Measurements from ENCODE around the gene OIT3. TPM values are rescaled to one million over a fixed set of nuclear protein-coding genes. Genes with fewer than 3 reads are reported as not detected.

The OIT3 gene
- total and polyA plus RNA-seq, 2 of the 4 experiments (the other 2 are of a cell fraction), result not detected

DNA sequence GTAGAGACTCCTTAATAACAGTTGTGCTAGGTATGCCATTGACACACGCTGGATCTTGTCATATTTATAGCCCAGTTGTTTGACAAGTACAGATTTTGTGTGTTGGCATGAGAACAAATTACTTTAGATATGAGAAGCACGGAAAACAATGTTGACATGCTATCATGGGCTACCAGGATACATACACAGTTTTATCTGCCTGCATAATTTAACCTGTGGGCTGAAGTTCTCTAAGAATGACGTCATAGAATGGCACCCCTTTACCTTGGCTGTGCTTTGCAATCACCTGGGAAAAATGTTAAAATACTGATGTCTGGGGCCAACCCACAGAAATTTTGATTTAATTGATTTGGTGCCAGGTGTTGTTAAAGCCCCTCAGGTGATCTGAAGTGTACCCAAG is 58.2 kb downstream of the OIT3 start:
- H3K27ac ChIP-seq (ENCODE audit: insufficient read depth, low read length), result no peak overlapping the region
- no peak overlapping the region for H3K18ac ChIP-seq (ENCODE audit: low read depth, low read length)
- CTCF ChIA-PET, result no interaction called here
- no peak overlapping the region for H4K91ac ChIP-seq (ENCODE audit: insufficient read depth, low read depth, low read length)
- H3K14ac ChIP-seq (replicated peaks; ENCODE audit: low read depth, low read length), result no peak overlapping the region
- H3K4me1 ChIP-seq (ENCODE audit: control insufficient read depth, insufficient read depth, low read length), result no peaks in the 10 kb centered on the region
- H2BK20ac ChIP-seq (ENCODE audit: low read depth, low read length), result no peak overlapping the region
- in situ Hi-C loops (cut with MboI; ENCODE audit: low sequenced_read_pairs) (no loop called here), intact Hi-C loops (cut with micrococcal nuclease) (no loop called here), dilution Hi-C loops (cut with HindIII; ENCODE audit: low sequenced_read_pairs, unreplicated experiment) (no loop called here)
- TF ChIP-seq NFE2L2 (IDR thresholded peaks at IDR 0.05; ENCODE audit: low read depth, low read length), result no peak
- no peak for TF ChIP-seq CHD1 (IDR thresholded peaks at IDR 0.05; ENCODE audit: low read depth, low read length)
- TF ChIP-seq RFX5 (IDR thresholded peaks at IDR 0.05; ENCODE audit: low read depth, low read length), result no peak
- TF ChIP-seq, protein P1, sequence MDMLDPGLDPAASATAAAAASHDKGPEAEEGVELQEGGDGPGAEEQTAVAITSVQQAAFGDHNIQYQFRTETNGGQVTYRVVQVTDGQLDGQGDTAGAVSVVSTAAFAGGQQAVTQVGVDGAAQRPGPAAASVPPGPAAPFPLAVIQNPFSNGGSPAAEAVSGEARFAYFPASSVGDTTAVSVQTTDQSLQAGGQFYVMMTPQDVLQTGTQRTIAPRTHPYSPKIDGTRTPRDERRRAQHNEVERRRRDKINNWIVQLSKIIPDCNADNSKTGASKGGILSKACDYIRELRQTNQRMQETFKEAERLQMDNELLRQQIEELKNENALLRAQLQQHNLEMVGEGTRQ (IDR thresholded peaks at IDR 0.05; ENCODE audit: low read depth, low read length), result no peak
- no peak for TF ChIP-seq SMC3 (IDR thresholded peaks at IDR 0.05; ENCODE audit: low read depth, low read length)
- TF ChIP-seq POLR2A (IDR thresholded peaks at IDR 0.05; ENCODE audit: low read depth, low read length), result no peak
- no peak for TF ChIP-seq CEBPB (IDR thresholded peaks at IDR 0.05; ENCODE audit: low read depth, low read length)
- TF ChIP-seq MXI1 (IDR thresholded peaks at IDR 0.05; ENCODE audit: borderline replicate concordance, low read depth, low read length), result no peak
- TF ChIP-seq, protein P2, sequence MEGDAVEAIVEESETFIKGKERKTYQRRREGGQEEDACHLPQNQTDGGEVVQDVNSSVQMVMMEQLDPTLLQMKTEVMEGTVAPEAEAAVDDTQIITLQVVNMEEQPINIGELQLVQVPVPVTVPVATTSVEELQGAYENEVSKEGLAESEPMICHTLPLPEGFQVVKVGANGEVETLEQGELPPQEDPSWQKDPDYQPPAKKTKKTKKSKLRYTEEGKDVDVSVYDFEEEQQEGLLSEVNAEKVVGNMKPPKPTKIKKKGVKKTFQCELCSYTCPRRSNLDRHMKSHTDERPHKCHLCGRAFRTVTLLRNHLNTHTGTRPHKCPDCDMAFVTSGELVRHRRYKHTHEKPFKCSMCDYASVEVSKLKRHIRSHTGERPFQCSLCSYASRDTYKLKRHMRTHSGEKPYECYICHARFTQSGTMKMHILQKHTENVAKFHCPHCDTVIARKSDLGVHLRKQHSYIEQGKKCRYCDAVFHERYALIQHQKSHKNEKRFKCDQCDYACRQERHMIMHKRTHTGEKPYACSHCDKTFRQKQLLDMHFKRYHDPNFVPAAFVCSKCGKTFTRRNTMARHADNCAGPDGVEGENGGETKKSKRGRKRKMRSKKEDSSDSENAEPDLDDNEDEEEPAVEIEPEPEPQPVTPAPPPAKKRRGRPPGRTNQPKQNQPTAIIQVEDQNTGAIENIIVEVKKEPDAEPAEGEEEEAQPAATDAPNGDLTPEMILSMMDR (conservative IDR thresholded peaks at IDR 0.05; ENCODE audit: low read depth, low read length), result no peak
- TF ChIP-seq BHLHE40 (IDR thresholded peaks at IDR 0.05; ENCODE audit: low read depth, low read length), result no peak
- no peak for TF ChIP-seq MAZ (IDR thresholded peaks at IDR 0.05; ENCODE audit: borderline replicate concordance, low read depth, low read length)
- TF ChIP-seq RCOR1 (IDR thresholded peaks at IDR 0.05; ENCODE audit: insufficient replicate concordance, low read length), result no peak
- no peak for TF ChIP-seq RAD21 (IDR thresholded peaks at IDR 0.05; ENCODE audit: low read length)
- WGBS, 2 experiments (ENCODE audit: extremely low coverage in 2 of 2, insufficient read length in 1 of 2), result no CpG with 5 or more reads among the region's 3 CpGs
- BruUV-seq (replicated peaks), result no TSS peak
- no peak for ATAC-seq (ENCODE audit: low read depth)
- H3K9ac ChIP-seq (ENCODE audit: low read depth, low read length), result no peak overlapping the region
- no peak overlapping the region for H3K56ac ChIP-seq (ENCODE audit: extremely low read depth, insufficient read depth, low read length)
- no peak overlapping the region for H3K23ac ChIP-seq (ENCODE audit: low read depth, low read length)
- H4K5ac ChIP-seq (ENCODE audit: low read depth, low read length), result no peak overlapping the region
- peaks cover 35% of the 10 kb centered on the region for H3K27me3 ChIP-seq (ENCODE audit: control insufficient read depth, insufficient read depth, low read length)
- no peak for DNase-seq
- H3K9me3 ChIP-seq (ENCODE audit: control insufficient read depth, insufficient read depth, low read length), result no peaks in the 10 kb centered on the region; the same call in 1 of the 2 replicates
- POLR2A ChIA-PET (ENCODE audit: unreplicated experiment), result interaction anchor here (0.7 kb wide), 1 partner anchor 143 kb away, joined by 11 read pairs; no protein-coding TSS in a partner anchor
- no peak overlapping the region for H2BK15ac ChIP-seq (ENCODE audit: low read depth, low read length)
- H2BK5ac ChIP-seq (ENCODE audit: low read depth, low read length, poor library complexity, severe bottlenecking), result no peak overlapping the region
- no peaks in the 10 kb centered on the region for H3K9me1 ChIP-seq (ENCODE audit: insufficient read depth, low read length)
- no peak overlapping the region for H2AK9ac ChIP-seq (replicated peaks; ENCODE audit: low read depth, low read length, poor library complexity)
- H2BK120ac ChIP-seq (ENCODE audit: low read depth, low read length), result no peak overlapping the region
- H2AFZ ChIP-seq (replicated peaks; ENCODE audit: low read length, poor library complexity), result no peak overlapping the region
- H3K36me3 ChIP-seq (ENCODE audit: control insufficient read depth, insufficient read depth, low read length), result no peaks in the 10 kb centered on the region
- no peak overlapping the region for H2AK5ac ChIP-seq (ENCODE audit: low read depth, low read length)
- H4K8ac ChIP-seq (ENCODE audit: low read depth in 2 of 2, low read length in 2 of 2), result no peak overlapping the region
- H3K4me3 ChIP-seq (ENCODE audit: insufficient read depth, low read depth, low read length), result no peak overlapping the region
- H3K4me2 ChIP-seq (ENCODE audit: low read depth, low read length), result no peak overlapping the region
- no peak overlapping the region for H3K4ac ChIP-seq (ENCODE audit: low read depth, low read length)
- H4K20me1 ChIP-seq (ENCODE audit: insufficient read depth, low read length), result no peaks in the 10 kb centered on the region
- H3K79me1 ChIP-seq (ENCODE audit: low read depth in 1 of 2, low read length in 2 of 2), result no peaks in the 10 kb centered on the region
